ENCODE results near the gene OPN1LW.
A peak's percentile ranks its signal among the peaks of the same experiment; 100 is the strongest.
"Not testable (repeated sequence)": the region's sequence is repeated elsewhere in the genome, so short reads cannot be mapped to it uniquely, and the experiment has no call there.

The OPN1LW gene
- 0 reads per million in 2 donors for total RNA-seq

- not testable (repeated sequence) for DNase-seq
These were observed at the start of gene OPN1LW for GRCh38 chrX:154144010-154144409. Gene OPN1LW (plus strand): TSS chrX:154144243. CDS start chrX:154144284, 41 bp downstream.

- no peak for DNase-seq
These were observed 49.2 kb upstream of the OPN1LW start for GRCh38 chrX:154094833-154095232.

GRCh38 chrX:154096140-154097002 lies 47.7 kb upstream of the OPN1LW start:
- no peak for DNase-seq

GRCh38 chrX:154097003-154097588 lies 46.9 kb upstream of the OPN1LW start:
- peak; percentile 62 for DNase-seq

- DNase-seq: peak; percentile 72
These were observed 46.2 kb upstream of the OPN1LW start, which contains the start of gene MECP2 for GRCh38 chrX:154097589-154098541. Gene MECP2 (minus strand): TSS chrX:154097717.

GRCh38 chrX:154098551-154098950 lies 45.5 kb upstream of the OPN1LW start:
- DNase-seq: no peak

GRCh38 chrX:154113729-154114128 lies 30.3 kb upstream of the OPN1LW start:
- no peak for DNase-seq

GRCh38 chrX:154114652-154115051 lies 29.4 kb upstream of the OPN1LW start:
- no peak for DNase-seq

- no peak for DNase-seq
These were observed 29.0 kb upstream of the OPN1LW start for GRCh38 chrX:154115071-154115470.

- no peak for DNase-seq
These were observed 28.3 kb upstream of the OPN1LW start for GRCh38 chrX:154115750-154116149.

GRCh38 chrX:154116426-154117211 lies 27.4 kb upstream of the OPN1LW start:
- DNase-seq: no peak

- DNase-seq: no peak
These were observed 26.5 kb upstream of the OPN1LW start for GRCh38 chrX:154117566-154117965.

GRCh38 chrX:154120567-154120966 lies 23.5 kb upstream of the OPN1LW start:
- DNase-seq: no peak

- no peak for DNase-seq
These were observed 22.8 kb upstream of the OPN1LW start for GRCh38 chrX:154121207-154121606.

GRCh38 chrX:154121961-154122360 lies 22.1 kb upstream of the OPN1LW start:
- DNase-seq: no peak

GRCh38 chrX:154123241-154124219 lies 20.5 kb upstream of the OPN1LW start:
- peak; percentile 18 for DNase-seq

- DNase-seq: no peak
These were observed 18.5 kb upstream of the OPN1LW start for GRCh38 chrX:154125391-154126040.

- DNase-seq: no peak
These were observed 17.9 kb upstream of the OPN1LW start for GRCh38 chrX:154126101-154126500.

GRCh38 chrX:154131955-154132354 lies 12.1 kb upstream of the OPN1LW start:
- no peak for DNase-seq

- no peak for DNase-seq
These were observed 11.7 kb upstream of the OPN1LW start for GRCh38 chrX:154132366-154132765.
